Hypothalamus (tissue), 51 donors: Measurements from ENCODE around the gene CCDC77.
"Not testable (repeated sequence)": the region's sequence is repeated elsewhere in the genome, so short reads cannot be mapped to it uniquely, and the experiment has no call there.

Experiments used
- DNase-seq, 51 donors: peaks; one replicate each; lab custom pipeline; 2025; lab: John Stamatoyannopoulos, UW

CCDC77 gene

DNA sequence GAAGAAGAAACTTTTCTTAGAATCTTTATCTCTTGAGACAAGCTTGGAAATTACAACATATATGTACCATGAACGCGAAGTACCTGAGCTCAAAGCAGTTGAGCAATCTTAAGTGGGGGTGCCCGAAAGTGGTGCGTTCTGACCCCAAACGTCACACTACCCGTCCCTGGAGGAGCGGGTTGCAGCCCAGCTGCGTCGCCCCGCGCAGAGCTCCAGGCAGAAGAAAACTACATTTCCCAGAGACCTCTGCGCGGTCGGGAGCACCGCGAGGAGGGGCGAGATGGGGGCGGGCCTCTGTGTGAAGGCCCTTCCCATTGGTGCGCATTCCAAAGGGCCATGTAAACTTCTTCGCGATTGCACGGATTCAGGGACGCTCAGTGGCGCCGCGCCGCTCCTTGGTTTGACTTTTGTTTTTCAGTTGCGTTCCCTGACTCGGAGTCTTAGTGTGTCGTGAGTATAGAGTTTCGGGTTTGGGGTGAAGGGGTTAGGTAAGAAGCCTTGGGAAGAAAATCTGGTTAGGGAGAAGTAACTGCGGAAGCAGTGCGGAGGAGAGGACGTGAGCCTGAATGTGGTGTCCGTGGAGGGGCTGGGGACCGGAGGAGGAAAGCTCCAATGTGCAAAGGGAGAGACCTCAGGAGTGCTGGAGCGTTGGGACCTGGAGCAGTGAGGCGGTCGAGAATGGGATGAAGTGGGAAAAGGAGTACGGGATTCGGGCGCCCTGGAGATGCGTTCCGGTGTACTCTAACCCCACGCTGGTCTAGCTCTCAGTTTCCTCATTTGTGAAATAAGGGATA is at the start of gene CCDC77:
Gene CCDC77 (plus strand): TSS at position 410 of the 794 bp plus-strand sequence. CDS start 7,740 bp downstream, outside the sequence.
- DNase-seq = no peak

DNA sequence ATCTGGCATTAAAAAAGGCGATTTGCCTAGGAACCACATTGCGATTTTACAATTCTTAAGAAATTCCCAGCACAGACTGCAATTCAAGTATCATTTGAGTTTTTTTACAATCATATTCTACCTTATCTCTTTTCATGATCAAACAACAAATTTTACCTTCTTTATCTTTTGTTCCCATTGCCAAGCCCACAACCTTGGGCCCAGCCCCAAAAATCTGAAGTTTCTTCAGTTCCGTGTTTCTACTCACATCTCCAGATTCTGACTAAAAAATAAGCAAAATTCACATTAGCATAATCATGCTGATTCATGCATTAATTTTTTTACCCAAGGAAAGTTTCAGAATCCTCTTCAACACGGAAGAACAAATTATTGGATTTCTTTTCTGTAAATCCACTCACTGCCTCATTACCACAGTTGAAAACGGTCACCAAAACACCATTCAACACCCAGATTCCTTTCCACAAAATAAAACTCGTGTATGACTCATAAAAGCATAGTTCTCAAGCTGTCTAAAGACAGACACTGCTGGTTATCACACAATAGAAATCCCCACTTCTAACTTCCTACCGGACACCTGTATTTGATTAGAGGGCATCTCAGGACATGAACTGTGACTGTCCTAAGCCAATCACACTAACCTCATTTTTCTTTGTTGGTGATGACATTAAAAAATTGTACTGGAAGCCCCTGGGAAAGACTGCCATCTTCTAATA is 45.0 kb upstream of the CCDC77 start:
- no peak for DNase-seq

DNA sequence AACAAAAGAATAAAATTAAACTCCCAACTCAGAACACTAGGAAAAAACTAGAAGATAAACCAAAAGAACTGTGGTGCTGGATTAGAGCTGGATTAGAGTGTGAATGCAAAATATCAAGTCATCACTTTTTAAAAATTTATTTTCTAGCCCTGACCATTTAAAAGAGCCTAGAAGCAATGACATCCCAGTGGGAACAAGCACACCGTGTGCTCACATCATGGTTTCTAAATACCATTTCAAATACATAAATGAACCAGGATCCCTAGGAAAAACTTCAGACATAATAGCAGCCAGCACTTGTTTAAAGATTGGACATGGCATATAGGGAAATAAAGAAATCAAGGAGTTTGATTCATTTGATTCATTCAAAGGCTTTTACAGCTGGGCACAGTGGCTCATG is 42.4 kb upstream of the CCDC77 start:
- DNase-seq = no peak

DNA sequence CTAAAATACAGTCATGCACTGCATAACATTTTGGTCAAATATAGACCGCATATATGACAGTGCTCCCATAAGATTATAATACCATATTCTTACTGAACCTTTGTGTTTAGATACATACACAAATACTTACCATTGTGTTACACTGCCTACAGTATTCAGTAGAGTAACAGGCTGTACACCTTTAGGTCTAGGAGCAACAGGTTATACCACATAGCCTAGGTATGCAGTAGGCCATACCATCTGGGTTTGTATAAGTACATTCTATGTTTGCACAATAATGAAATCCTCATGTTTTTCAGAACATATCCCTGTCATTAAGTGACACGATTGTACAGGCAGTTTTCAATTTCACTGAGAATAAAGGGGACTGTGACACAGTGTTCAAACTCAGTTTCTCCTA is 34.6 kb upstream of the CCDC77 start:
- DNase-seq = no peak

- DNase-seq = no peak
These were observed 33.5 kb upstream of the CCDC77 start for GRCh38 chr12:367972-368371.

DNA sequence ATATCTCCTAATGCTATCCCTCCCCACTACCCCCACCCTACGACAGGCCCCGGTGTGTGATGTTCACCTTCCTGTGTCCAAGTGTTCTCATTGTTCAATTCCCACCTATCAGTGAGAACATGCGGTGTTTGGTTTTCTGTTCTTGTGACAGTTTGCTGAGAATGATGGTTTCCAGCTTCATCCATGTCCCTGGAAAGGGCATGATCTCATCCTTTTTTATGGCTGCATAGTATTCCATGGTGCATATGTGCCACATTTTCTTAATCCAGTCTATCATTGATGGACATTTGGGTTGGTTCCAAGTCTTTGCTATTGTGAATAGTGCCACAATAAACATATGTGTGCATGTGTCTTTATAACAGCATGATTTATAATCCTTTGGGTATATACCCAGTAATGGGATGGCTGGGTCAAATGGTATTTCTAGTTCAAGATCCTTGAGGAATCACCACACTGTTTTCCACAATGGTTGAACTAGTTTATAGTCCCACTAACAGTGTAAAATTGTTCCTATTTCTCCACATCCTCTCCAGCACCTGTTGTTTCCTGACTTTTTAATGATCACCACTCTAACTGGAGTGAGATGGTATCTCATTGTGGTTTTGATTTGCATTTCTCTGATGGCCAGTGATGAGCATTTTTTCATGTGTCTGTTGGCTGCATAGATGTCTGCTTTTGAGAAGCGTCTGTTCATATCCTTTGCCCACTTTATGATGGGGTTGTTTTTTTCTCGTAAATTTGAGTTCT is 30.5 kb upstream of the CCDC77 start:
- not testable (repeated sequence) for DNase-seq

GRCh38 chr12:386651-387050 is 14.8 kb upstream of the CCDC77 start:
- no peak for DNase-seq

DNA sequence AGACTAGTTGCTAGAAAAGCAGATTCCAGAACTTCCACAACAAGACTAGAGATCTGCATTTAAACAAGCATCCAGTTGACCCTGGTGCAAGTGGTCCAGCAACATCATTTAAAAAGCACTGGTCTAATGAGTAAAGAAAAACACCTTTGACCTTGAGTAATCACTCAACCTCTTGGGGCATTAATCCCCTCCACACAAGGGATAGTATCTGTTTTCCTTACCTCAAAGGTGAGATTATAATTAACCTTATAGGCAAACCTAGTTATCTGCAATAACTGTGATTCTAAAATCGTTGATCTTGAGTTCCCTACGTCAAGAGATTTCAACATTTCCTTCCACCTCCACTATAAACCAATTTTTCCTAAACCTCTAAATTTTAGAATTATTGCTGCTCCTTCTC is 13.4 kb upstream of the CCDC77 start:
- no peak for DNase-seq

DNA sequence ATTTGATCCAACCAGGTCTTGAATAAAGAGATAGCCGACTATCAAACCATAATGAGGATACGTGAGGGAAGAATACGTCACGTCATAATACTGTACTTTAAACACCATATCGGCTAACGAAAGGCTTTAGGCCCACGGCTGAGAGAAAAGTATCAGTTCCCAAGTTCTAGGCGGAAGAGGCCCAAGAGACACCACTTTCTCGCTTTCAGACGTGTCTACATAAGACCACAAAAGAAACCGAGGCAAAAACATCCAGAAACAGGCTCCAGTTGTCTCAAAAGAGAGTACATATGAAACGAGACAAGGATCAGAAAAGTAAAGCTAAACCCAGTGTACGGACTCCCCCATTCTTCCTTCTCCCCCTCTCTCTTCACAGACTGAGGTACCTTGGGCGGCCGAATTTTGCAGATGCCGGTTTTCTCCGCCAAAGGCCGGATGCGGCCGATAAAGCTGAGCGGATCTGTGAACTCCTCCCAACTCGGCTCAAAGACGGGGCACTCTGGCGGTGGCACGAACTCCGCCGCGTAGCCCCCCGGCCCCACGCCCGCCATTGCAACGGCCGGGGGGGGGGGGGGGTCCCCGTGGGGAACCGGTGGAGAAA is 12.8 kb upstream of the CCDC77 start:
- DNase-seq = no peak

- DNase-seq = no peak
These were observed 12.0 kb upstream of the CCDC77 start, which contains the start of gene KDM5A for GRCh38 chr12:389142-390096. KDM5A (minus strand) TSS chr12:389320; CDS start chr12:389091, 229 bp downstream.

DNA sequence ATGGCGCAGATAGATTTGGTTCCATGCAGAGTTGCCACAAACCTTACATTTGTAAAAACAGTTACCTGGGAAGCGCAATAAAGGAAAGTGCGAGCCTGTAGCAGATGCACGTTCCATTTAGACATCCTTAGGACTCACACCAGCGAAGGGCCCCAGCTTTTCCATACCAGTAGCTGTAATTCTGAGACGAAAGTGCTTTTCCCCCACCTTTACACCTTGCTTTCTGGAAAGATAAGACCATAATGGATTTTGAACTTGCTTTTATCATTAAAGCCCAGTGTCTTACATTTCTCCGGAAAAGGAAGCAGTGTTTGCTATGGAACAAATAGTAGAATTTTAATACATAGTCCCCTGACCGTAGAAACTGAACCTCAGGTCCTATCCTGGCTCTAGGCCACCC is 616 bp upstream of the CCDC77 start:
- no peak for DNase-seq

DNA sequence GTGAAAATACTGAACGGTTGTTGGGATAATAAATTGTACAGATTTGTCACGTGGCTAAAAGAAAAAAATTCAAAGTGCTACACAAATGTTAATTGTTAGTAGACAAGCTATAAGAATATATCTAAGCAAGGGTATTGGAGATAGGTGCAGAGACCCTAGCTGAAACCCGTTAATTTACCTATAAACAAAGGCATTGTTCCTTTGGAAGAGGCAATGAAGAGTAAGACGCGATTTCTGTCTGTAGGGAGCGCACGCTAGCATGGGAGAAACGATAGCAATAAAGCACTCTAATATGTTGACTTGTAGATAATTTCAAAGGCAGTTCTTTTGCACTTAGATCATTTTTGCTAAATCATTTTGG is 565 bp downstream of the CCDC77 start:
- no peak for DNase-seq

DNA sequence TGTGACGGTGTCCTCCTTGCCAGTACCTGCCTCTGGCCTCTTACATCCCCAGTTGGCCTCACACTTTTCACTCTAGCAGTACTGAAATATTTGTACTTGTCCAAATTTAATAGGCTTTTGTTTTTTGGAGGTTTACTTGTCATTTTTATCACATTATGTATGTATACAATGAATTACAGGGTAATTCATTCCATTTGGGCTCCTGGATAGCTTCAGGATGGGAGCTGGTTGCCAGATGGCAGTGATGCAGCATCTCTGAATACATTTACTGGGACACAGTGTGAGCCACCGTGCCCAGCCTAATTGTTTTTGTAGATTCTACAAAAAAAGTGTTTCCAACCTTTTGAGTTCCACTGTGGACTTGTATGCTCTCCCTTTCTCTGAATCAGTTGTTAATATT is 13.4 kb downstream of the CCDC77 start:
- no peak for DNase-seq

DNA sequence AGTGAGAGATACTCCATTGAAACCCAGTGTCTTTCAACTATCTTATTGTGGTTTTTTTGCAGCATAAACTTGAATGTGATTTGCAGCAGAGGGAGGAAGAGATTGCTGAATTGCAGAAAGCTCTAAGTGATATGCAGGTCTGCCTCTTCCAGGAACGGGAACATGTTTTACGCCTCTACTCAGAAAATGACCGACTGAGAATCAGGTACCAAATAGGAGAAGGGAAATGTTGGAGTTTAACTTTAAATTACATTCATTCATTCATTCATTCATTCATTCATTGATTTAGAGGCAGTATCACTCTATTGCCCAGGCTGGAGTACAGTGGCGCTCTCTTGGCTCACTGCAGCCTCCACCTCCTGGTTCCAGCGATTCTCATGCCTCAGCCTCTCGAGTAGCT is 17.0 kb downstream of the CCDC77 start:
- no peak for DNase-seq

- DNase-seq = no peak
These were observed 21.1 kb downstream of the CCDC77 start for GRCh38 chr12:422526-422925.

GRCh38 chr12:435737-436136 is 34.3 kb downstream of the CCDC77 start:
- DNase-seq = not testable (repeated sequence)

DNA sequence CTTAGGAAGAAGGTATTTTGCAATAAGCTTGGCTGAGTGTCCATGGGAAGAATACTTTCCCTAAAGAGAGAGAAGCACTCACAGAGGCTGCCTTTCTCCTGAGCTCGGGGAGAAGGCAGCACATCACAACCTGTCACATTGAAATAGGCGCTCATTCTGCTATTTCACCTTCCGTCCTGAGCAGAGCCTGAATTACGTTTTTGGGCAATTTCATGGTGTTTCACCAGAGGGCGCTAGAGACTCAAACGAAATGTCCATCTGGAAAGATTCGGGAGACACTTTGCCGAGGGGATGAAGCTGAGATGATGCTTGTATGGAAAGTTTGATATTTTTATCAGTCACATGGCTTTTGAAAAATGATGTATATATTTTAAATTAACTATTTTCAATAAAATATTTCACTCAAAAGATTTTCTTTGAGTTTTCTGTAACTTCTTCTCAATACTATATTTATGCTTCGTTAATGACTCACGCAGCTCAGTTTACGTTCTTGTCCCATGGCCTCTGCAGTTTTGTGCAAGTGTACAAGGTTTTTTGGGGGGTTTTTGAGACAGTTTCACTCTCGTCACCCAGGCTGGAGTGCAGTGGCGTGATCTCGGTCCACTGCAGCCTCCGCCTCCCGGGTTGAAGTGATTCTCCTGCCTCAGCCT is 40.9 kb downstream of the CCDC77 start:
- peak in 28 of 51 donors; percentile 2 to 70 (median 28) for DNase-seq

DNA sequence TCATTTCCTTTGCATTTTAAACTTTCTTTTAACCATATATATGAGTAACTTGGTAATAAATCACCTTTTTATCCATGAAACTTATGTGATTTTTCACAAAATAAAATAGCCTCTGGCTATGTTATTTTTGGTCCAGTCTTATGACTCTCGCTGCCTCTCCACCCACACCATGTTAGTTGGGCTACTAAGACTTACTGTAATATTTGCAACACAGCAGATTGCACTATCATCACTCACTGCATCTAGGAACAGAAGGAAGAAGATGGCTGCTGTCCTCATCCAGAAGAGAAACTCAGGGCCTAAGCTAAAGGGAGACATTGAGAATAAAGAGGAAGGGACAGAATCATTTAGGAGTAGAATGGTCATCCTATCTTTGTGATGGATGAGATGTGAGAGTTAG is 45.7 kb downstream of the CCDC77 start:
- no peak for DNase-seq

- no peak for DNase-seq
These were observed 47.8 kb downstream of the CCDC77 start for GRCh38 chr12:449203-449602.
